SK-N-SH treated with all-trans-retinoic acid at 6 μM for 48 hours (cell line): ENCODE data around the gene TSEN2.

Source experiments
- ARNTL ChIP-seq: fragments of 450-650 bp; formaldehyde crosslinking; IDR thresholded peaks from 2 replicates; pipeline ENCODE4 v1.5.0; 2020; ENCODE audit warnings: low read depth, mild to moderate bottlenecking, moderate library complexity, borderline replicate concordance
- TF ChIP-seq, protein P1 (sequence below): fragments of 250-450 bp; sonication (Bioruptor Pico); IDR thresholded peaks from 2 replicates; pipeline ENCODE4 v1.5.0; 2020; ENCODE audit warnings: mild to moderate bottlenecking, moderate library complexity

TSEN2 gene

DNA sequence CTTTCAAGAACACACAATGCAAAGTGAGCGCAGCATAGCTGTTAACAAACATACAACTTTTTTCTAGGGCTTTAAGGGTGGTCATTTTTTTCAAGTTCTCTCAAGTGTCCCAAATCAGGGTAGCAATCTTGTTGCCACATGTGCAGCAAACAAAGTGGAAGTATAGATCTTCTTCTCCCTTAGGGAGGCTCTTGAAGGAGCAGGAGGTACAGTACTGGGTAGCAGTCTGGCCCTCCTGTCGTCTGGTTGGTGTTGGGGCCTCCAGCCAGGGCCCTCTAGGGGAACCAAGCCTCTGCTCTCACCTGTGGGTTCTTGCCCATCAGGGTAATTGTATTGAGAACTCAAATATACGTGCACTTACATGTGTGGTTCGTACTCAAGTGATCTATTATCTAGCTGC, 98.5 kb downstream of the TSEN2 start (continued):
- TF ChIP-seq, protein P1, sequence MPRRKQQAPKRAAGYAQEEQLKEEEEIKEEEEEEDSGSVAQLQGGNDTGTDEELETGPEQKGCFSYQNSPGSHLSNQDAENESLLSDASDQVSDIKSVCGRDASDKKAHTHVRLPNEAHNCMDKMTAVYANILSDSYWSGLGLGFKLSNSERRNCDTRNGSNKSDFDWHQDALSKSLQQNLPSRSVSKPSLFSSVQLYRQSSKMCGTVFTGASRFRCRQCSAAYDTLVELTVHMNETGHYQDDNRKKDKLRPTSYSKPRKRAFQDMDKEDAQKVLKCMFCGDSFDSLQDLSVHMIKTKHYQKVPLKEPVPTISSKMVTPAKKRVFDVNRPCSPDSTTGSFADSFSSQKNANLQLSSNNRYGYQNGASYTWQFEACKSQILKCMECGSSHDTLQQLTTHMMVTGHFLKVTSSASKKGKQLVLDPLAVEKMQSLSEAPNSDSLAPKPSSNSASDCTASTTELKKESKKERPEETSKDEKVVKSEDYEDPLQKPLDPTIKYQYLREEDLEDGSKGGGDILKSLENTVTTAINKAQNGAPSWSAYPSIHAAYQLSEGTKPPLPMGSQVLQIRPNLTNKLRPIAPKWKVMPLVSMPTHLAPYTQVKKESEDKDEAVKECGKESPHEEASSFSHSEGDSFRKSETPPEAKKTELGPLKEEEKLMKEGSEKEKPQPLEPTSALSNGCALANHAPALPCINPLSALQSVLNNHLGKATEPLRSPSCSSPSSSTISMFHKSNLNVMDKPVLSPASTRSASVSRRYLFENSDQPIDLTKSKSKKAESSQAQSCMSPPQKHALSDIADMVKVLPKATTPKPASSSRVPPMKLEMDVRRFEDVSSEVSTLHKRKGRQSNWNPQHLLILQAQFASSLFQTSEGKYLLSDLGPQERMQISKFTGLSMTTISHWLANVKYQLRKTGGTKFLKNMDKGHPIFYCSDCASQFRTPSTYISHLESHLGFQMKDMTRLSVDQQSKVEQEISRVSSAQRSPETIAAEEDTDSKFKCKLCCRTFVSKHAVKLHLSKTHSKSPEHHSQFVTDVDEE (CRISPR knock-in tag) = no peak
- no peak for TF ChIP-seq ARNTL (CRISPR knock-in tag)
